GM23338 (cell line): ENCODE results near the gene TREM1.

Source experiments
- CREB1 ChIP-seq: fragments of 250-450 bp; sonication (Bioruptor Pico); IDR thresholded peaks from 2 replicates; pipeline ENCODE4 v1.5.0; 2020; ENCODE audit warnings: low read depth, mild to moderate bottlenecking, moderate library complexity
- CTCF ChIP-seq, 2 experiments: fragments of 200-600 bp in 1 of 2; sonication (generic) in 1 of 2; conservative IDR thresholded peaks; 2 replicates each; pipeline versions ENCODE4 v1.5.1 to v1.6.1; 2016 to 2017; ENCODE audit warnings: antibody characterized with exemption in 2 of 2, low read depth in 2 of 2, mild to moderate bottlenecking in 2 of 2, moderate library complexity in 1 of 2
- ETS1 ChIP-seq: IDR thresholded peaks from 2 replicates; pipeline ENCODE4 v1.6.1; 2016; ENCODE audit warnings: antibody characterized with exemption
- EZH2 ChIP-seq: fragments of 200-600 bp; sonication (generic); IDR thresholded peaks from one replicate; pipeline ENCODE4 v1.8.0; 2017; ENCODE audit warnings: antibody characterized with exemption, mild to moderate bottlenecking, low read depth; ENCODE audit not compliant: unreplicated experiment
- EZH2phosphoT487 ChIP-seq: fragments of 200-600 bp; sonication (generic); IDR thresholded peaks from one replicate; pipeline ENCODE4 v1.8.1; 2018; ENCODE audit warnings: antibody characterized with exemption; ENCODE audit not compliant: unreplicated experiment
- JUNB ChIP-seq: IDR thresholded peaks from one replicate; pipeline ENCODE4 v1.6.1; 2016; ENCODE audit warnings: antibody characterized with exemption; ENCODE audit not compliant: unreplicated experiment
- NANOG ChIP-seq: IDR thresholded peaks from 2 replicates; pipeline ENCODE4 v1.6.1; 2016; ENCODE audit warnings: antibody characterized with exemption, borderline replicate concordance
- POLR2AphosphoS5 ChIP-seq: IDR thresholded peaks from 2 replicates; pipeline ENCODE4 v1.6.1; 2016; ENCODE audit warnings: antibody characterized with exemption, low read depth
- REST ChIP-seq: IDR thresholded peaks from one replicate; pipeline ENCODE4 v1.6.1; 2018; ENCODE audit warnings: antibody characterized with exemption; ENCODE audit not compliant: unreplicated experiment
- STAT1 ChIP-seq: IDR thresholded peaks from one replicate; pipeline ENCODE4 v1.6.1; 2016; ENCODE audit warnings: antibody characterized with exemption; ENCODE audit not compliant: unreplicated experiment
- ZNF331 ChIP-seq: fragments of 250-450 bp; sonication (Bioruptor Pico); IDR thresholded peaks from 2 replicates; pipeline ENCODE4 v1.5.0; 2020; ENCODE audit warnings: low read depth, mild to moderate bottlenecking, moderate library complexity
- ZNF462 ChIP-seq: fragments of 250-450 bp; sonication (Bioruptor Pico); IDR thresholded peaks from 2 replicates; pipeline ENCODE4 v1.5.0; 2020; ENCODE audit warnings: mild to moderate bottlenecking, moderate library complexity

GRCh38 chr6:41327177-41327576 is 40.7 kb upstream of the TREM1 start:
- no peak for TF ChIP-seq EZH2
- no peak for TF ChIP-seq JUNB
- TF ChIP-seq ETS1 = no peak
- no peak for TF ChIP-seq POLR2AphosphoS5
- TF ChIP-seq CTCF (conservative IDR thresholded peaks at IDR 0.05; ENCODE audit: low read depth in 2 of 2) = no peak
- no peak for TF ChIP-seq EZH2phosphoT487
- no peak for TF ChIP-seq ZNF462
- TF ChIP-seq REST = no peak
- TF ChIP-seq ZNF331 (CRISPR knock-in tag) = no peak
- TF ChIP-seq STAT1 = no peak
- no peak for TF ChIP-seq NANOG
- TF ChIP-seq CREB1 (CRISPR knock-in tag) = no peak
